IMR-90 (cell line): ENCODE measurements around the gene DAPL1. TPM values are rescaled to one million over a fixed set of nuclear protein-coding genes. Genes with fewer than 3 reads are reported as not detected.

Experiments
- ATAC-seq: fragments of 200-7000 bp; cut with Tn5 transposase; 2 replicates; pipeline ENCODE4 v1.9.1; 2020; ENCODE audit warnings: low read depth, mild to moderate bottlenecking, moderate library complexity
- BruUV-seq: library from RNA; stranded (reverse); fragments of 400-500 nt; replicated peaks from 2 replicates; lab custom pipeline; 2021; lab: Mats Ljungman, UMichigan
- CTCF ChIA-PET: fragments of 300-600 bp; formaldehyde crosslinking; extraction: SDS; loops from one replicate; lab custom pipeline; 2021; ENCODE audit warnings: antibody characterized with exemption; lab: Yijun Ruan, JAX
- POLR2A ChIA-PET: fragments of 300-600 bp; sonication (Branson Sonifier 250); formaldehyde crosslinking; loops from one replicate; lab custom pipeline; 2022; ENCODE audit warnings: antibody characterized with exemption; ENCODE audit not compliant: unreplicated experiment; lab: Charles Lee
- DNase-seq: peaks from one replicate; pipeline ENCODE4 v3.0.0; 2013
- H2AFZ ChIP-seq: replicated peaks from 2 replicates; pipeline ENCODE3; 2013; ENCODE audit warnings: low read length, mild to moderate bottlenecking; ENCODE audit not compliant: poor library complexity
- H2AK5ac ChIP-seq: 2 replicates; pipeline ENCODE4 v1.6.1; 2013; ENCODE audit warnings: low read depth, low read length, inconsistent platforms
- H2AK9ac ChIP-seq: replicated peaks from 2 replicates; pipeline ENCODE3; 2013; ENCODE audit warnings: mild to moderate bottlenecking, low read depth, low read length, moderate library complexity; ENCODE audit not compliant: poor library complexity
- H2BK120ac ChIP-seq: 2 replicates; pipeline ENCODE4 v1.6.1; 2013; ENCODE audit warnings: low read depth, low read length, inconsistent platforms
- H2BK15ac ChIP-seq: 3 replicates; pipeline ENCODE4 v1.6.1; 2013; ENCODE audit warnings: low read depth, low read length, inconsistent platforms
- H2BK20ac ChIP-seq: 2 replicates; pipeline ENCODE4 v1.6.1; 2013; ENCODE audit warnings: low read depth, mild to moderate bottlenecking, inconsistent platforms, low read length, moderate library complexity
- H2BK5ac ChIP-seq: 2 replicates; pipeline ENCODE4 v1.6.1; 2013; ENCODE audit warnings: mild to moderate bottlenecking, low read depth, low read length, inconsistent platforms; ENCODE audit not compliant: poor library complexity, severe bottlenecking
- H3K14ac ChIP-seq: replicated peaks from 2 replicates; pipeline ENCODE4 v1.6.1; 2013; ENCODE audit warnings: low read depth, low read length, inconsistent platforms
- H3K18ac ChIP-seq: 2 replicates; pipeline ENCODE4 v1.6.1; 2013; ENCODE audit warnings: low read depth, low read length, control low read depth
- H3K23ac ChIP-seq: 2 replicates; pipeline ENCODE4 v1.6.1; 2013; ENCODE audit warnings: low read depth, low read length, inconsistent platforms
- H3K27ac ChIP-seq: 2 replicates; pipeline ENCODE4 v1.5.1; 2013; ENCODE audit warnings: mild to moderate bottlenecking, control low read depth, low read length; ENCODE audit not compliant: insufficient read depth
- H3K27me3 ChIP-seq: 2 replicates; pipeline ENCODE4 v1.6.1; 2013; ENCODE audit warnings: low read length; ENCODE audit not compliant: control insufficient read depth, insufficient read depth
- H3K36me3 ChIP-seq: 2 replicates; pipeline ENCODE4 v1.6.1; 2013; ENCODE audit warnings: low read length, mixed read lengths; ENCODE audit not compliant: control insufficient read depth, insufficient read depth
- H3K4ac ChIP-seq: 2 replicates; pipeline ENCODE4 v1.6.1; 2013; ENCODE audit warnings: low read depth, low read length, inconsistent platforms
- H3K4me1 ChIP-seq: 2 replicates; pipeline ENCODE4 v1.6.1; 2013; ENCODE audit warnings: low read length, mixed read lengths; ENCODE audit not compliant: control insufficient read depth, insufficient read depth
- H3K4me2 ChIP-seq: 2 replicates; pipeline ENCODE4 v1.6.1; 2013; ENCODE audit warnings: low read depth, mild to moderate bottlenecking, control low read depth, low read length, moderate library complexity
- H3K4me3 ChIP-seq: 2 replicates; pipeline ENCODE4 v1.5.1; 2013; ENCODE audit warnings: low read depth, mild to moderate bottlenecking, control low read depth, low read length, moderate library complexity; ENCODE audit not compliant: insufficient read depth
- H3K56ac ChIP-seq: 2 replicates; pipeline ENCODE4 v1.6.1; 2013; ENCODE audit warnings: low read length, inconsistent platforms; ENCODE audit not compliant: insufficient read depth; ENCODE audit errors: extremely low read depth
- H3K79me1 ChIP-seq, 2 experiments: 2 replicates each; pipeline ENCODE4 v1.6.1; 2013; ENCODE audit warnings: low read length in 2 of 2, inconsistent platforms in 1 of 2, low read depth in 1 of 2
- H3K9ac ChIP-seq: 2 replicates; pipeline ENCODE4 v1.6.1; 2013; ENCODE audit warnings: low read depth, low read length, control low read depth
- H3K9me1 ChIP-seq: 2 replicates; pipeline ENCODE4 v1.6.1; 2013; ENCODE audit warnings: low read length, inconsistent platforms; ENCODE audit not compliant: insufficient read depth
- H3K9me3 ChIP-seq: 2 replicates; pipeline ENCODE4 v1.6.1; 2013; ENCODE audit warnings: low read length; ENCODE audit not compliant: control insufficient read depth, insufficient read depth
- H4K20me1 ChIP-seq: 2 replicates; pipeline ENCODE4 v1.6.1; 2013; ENCODE audit warnings: low read length, inconsistent platforms; ENCODE audit not compliant: insufficient read depth
- H4K5ac ChIP-seq: 2 replicates; pipeline ENCODE4 v1.6.1; 2013; ENCODE audit warnings: mild to moderate bottlenecking, low read depth, low read length, control low read depth
- H4K8ac ChIP-seq, 2 experiments: 2 replicates each; pipeline ENCODE4 v1.6.1; 2013; ENCODE audit warnings: low read depth in 2 of 2, low read length in 2 of 2, control low read depth in 1 of 2, inconsistent platforms in 1 of 2
- H4K91ac ChIP-seq: 2 replicates; pipeline ENCODE4 v1.6.1; 2013; ENCODE audit warnings: low read depth, low read length, inconsistent platforms; ENCODE audit not compliant: insufficient read depth
- BHLHE40 ChIP-seq: fragments of 150-350 bp; IDR thresholded peaks from 2 replicates; pipeline ENCODE4 v1.6.1; 2016; ENCODE audit warnings: mild to moderate bottlenecking, low read depth, low read length
- CEBPB ChIP-seq: IDR thresholded peaks from 2 replicates; pipeline ENCODE4 v1.6.1; 2012; ENCODE audit warnings: low read depth, low read length, improper control_type of control experiment
- CHD1 ChIP-seq: IDR thresholded peaks from 2 replicates; pipeline ENCODE4 v1.6.1; 2012; ENCODE audit warnings: low read depth, low read length, improper control_type of control experiment
- CTCF ChIP-seq: conservative IDR thresholded peaks from 2 replicates; pipeline ENCODE4 v1.5.1; 2012; ENCODE audit warnings: mild to moderate bottlenecking, low read depth, low read length, improper control_type of control experiment
- ELK1 ChIP-seq: fragments of 150-350 bp; IDR thresholded peaks from 2 replicates; pipeline ENCODE4 v1.6.1; 2016; ENCODE audit warnings: low read depth, mild to moderate bottlenecking, low read length, moderate library complexity, borderline replicate concordance
- FOS ChIP-seq: fragments of 150-350 bp; IDR thresholded peaks from 2 replicates; pipeline ENCODE4 v1.6.1; 2016; ENCODE audit warnings: low read depth, low read length
- MAFK ChIP-seq: IDR thresholded peaks from 2 replicates; pipeline ENCODE4 v1.6.1; 2012; ENCODE audit warnings: low read depth, low read length, improper control_type of control experiment
- MAZ ChIP-seq: IDR thresholded peaks from 2 replicates; pipeline ENCODE4 v1.6.1; 2012; ENCODE audit warnings: low read depth, mild to moderate bottlenecking, low read length, improper control_type of control experiment, moderate library complexity, borderline replicate concordance
- NFE2L2 ChIP-seq: fragments of 150-350 bp; IDR thresholded peaks from 2 replicates; pipeline ENCODE4 v1.6.1; 2016; ENCODE audit warnings: low read depth, mild to moderate bottlenecking, low read length
- POLR2A ChIP-seq: IDR thresholded peaks from 2 replicates; pipeline ENCODE4 v1.6.1; 2012; ENCODE audit warnings: mild to moderate bottlenecking, low read depth, low read length
- RAD21 ChIP-seq: IDR thresholded peaks from 2 replicates; pipeline ENCODE4 v1.6.1; 2012; ENCODE audit warnings: low read length, improper control_type of control experiment
- RCOR1 ChIP-seq: IDR thresholded peaks from 2 replicates; pipeline ENCODE4 v1.6.1; 2012; ENCODE audit warnings: mild to moderate bottlenecking, low read length, improper control_type of control experiment; ENCODE audit not compliant: insufficient replicate concordance
- RFX5 ChIP-seq: IDR thresholded peaks from 2 replicates; pipeline ENCODE4 v1.8.0; 2012; ENCODE audit warnings: low read depth, mild to moderate bottlenecking, low read length, moderate library complexity
- SMC3 ChIP-seq: fragments of 150-350 bp; IDR thresholded peaks from 2 replicates; pipeline ENCODE4 v1.6.1; 2016; ENCODE audit warnings: low read depth, mild to moderate bottlenecking, antibody characterized with exemption, low read length, moderate library complexity
- USF2 ChIP-seq: fragments of 150-350 bp; IDR thresholded peaks from 2 replicates; pipeline ENCODE4 v1.6.1; 2017; ENCODE audit warnings: mild to moderate bottlenecking, antibody characterized with exemption, low read length, low read depth
- WGBS, 2 experiments: methylation state at CpG; one replicate each; pipeline versions ENCODE4 v1.1.5 to v1.1.7; 2013; ENCODE audit warnings: missing lambda C conversion rate in 2 of 2; ENCODE audit not compliant: insufficient read length in 1 of 2; ENCODE audit errors: extremely low coverage in 2 of 2; 5-methylcytosine and 5-hydroxymethylcytosine counted together
- dilution Hi-C: fragments of 300-500 bp; cut with HindIII; formaldehyde crosslinking; loops from one replicate; pipeline ENCODE4 v1.14.3; 2018; ENCODE audit warnings: low sequenced_read_pairs; ENCODE audit not compliant: unreplicated experiment
- in situ Hi-C: fragments of 300-500 bp; cut with MboI; formaldehyde crosslinking; loops from 3 replicates; pipeline ENCODE4 v1.14.3; 2019; ENCODE audit warnings: low sequenced_read_pairs, inconsistent platforms, mixed read lengths
- intact Hi-C: fragments of 100-400 bp; cut with micrococcal nuclease; formaldehyde crosslinking; loops from 2 replicates; pipeline ENCODE4 v1.10.0; 2022
- polyA plus RNA-seq, 3 experiments: library from polyadenylated mRNA; depleted of rRNA; stranded (reverse); fragments of >200 nt; gene quantifications; 2 replicates each; pipeline ENCODE4 v1.2.3, GENCODE V29; 2012; ENCODE audit warnings: low replicate concordance in 1 of 3
- total RNA-seq: library from RNA; depleted of rRNA; stranded (reverse); fragments of >200 nt; gene quantifications from 2 replicates; pipeline ENCODE4 v1.2.3, GENCODE V29; 2012

Gene DAPL1
- total and polyA plus RNA-seq, 2 of the 4 experiments (the other 2 are of a cell fraction), result not detected

DNA sequence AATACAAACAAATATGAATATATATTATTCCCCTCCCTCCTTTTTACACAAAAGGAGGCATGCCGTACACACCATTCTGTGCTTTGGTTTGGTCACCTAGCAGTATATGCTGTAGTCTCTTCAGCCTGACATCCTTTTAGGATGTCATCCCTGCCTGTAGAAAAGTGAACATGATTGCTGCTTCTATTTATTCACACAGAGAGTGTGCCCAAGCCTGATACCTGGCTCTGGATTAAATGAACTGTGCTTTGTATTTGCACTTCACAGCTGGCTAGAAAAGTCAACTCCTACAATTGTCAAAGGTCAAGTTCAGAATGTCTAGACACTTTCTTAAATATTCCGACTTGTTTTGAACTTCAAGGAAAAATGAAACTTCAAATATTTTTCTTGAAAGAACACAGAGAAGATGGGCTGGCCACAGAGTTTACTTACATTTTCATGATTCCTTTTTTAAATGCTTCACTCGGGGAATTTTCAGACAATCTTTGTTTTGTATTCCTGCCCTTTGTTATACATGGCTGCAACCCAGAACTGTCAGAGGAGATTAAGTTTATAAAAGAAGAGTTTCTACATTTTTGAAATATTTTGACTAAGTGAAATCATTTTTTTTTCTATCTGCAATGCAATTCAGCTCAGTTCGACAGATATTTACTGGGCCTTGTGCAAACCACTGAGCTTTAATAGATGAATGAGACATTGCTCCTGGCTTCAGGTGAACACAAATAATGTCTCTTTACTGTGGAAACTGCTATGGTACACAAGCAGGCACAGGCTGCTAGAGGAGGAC, 33.5 kb downstream of the DAPL1 start:
- dilution Hi-C loops, result no loop called here

More for the DNA sequence above, 33.5 kb downstream of the DAPL1 start:
- Histone ChIP-seq H4K5ac (no peak overlapping the region), H3K4me1 (no peaks in the 10 kb centered on the region), H3K9me3 (no peaks in the 10 kb centered on the region), H4K91ac (no peak overlapping the region), H2AK5ac (no peak overlapping the region), H3K27ac (no peak overlapping the region), H3K9me1 (no peaks in the 10 kb centered on the region), H3K18ac (no peak overlapping the region), H2BK5ac (no peak overlapping the region), H4K8ac (no peak overlapping the region), H3K14ac (no peak overlapping the region), H2AK9ac (no peak overlapping the region), H2AFZ (no peak overlapping the region), H2BK20ac (no peak overlapping the region), H2BK15ac (no peak overlapping the region), H3K27me3 (no peaks in the 10 kb centered on the region), H3K4ac (no peak overlapping the region), H3K79me1 (no peaks in the 10 kb centered on the region), H3K4me2 (peak overlapping the region; percentile 31; the same call in 1 of the 2 replicates), H3K36me3 (no peaks in the 10 kb centered on the region), H3K23ac (no peak overlapping the region), H2BK120ac (no peak overlapping the region), H3K56ac (no peak overlapping the region), H4K20me1 (no peaks in the 10 kb centered on the region), H3K4me3 (no peak overlapping the region), H3K9ac (no peak overlapping the region)
- TF ChIP-seq CHD1 (no peak), RCOR1 (no peak), FOS (no peak), USF2 (no peak), POLR2A (no peak), SMC3 (no peak), BHLHE40 (no peak), MAZ (no peak), ELK1 (no peak), RFX5 (no peak), MAFK (no peak), CTCF (no peak), CEBPB (no peak), RAD21 (no peak), NFE2L2 (no peak)
- intact Hi-C loops, result no loop called here
- WGBS, 2 experiments, result no CpG with 5 or more reads among the region's 4 CpGs
- ChIA-PET POLR2A (no interaction called here), CTCF (interaction anchor here (0.6 kb wide), 1 partner anchor 310 kb away, joined by 3 read pairs; no protein-coding TSS in a partner anchor)
- no TSS peak for BruUV-seq
- ATAC-seq (peak; percentile 48), DNase-seq (peak; percentile 11)
- in situ Hi-C loops, result no loop called here
